Neural cell (in vitro differentiated cells): ENCODE measurements around the gene DHH. TPM values are rescaled to one million over a fixed set of nuclear protein-coding genes. Genes with fewer than 3 reads are reported as not detected.

Experiments used
- H2AFZ ChIP-seq: fragments of 200-600, 300-800 bp; sonication (generic), shearing (Covaris generic); 2 replicates; pipeline ENCODE4 v1.6.0; 2014; ENCODE audit warnings: low read depth, mild to moderate bottlenecking, antibody characterized with exemption, low read length, moderate library complexity
- H3F3A ChIP-seq: fragments of 200-600 bp; shearing (Covaris generic); 2 replicates; pipeline ENCODE4 v1.6.1; 2016; ENCODE audit warnings: mild to moderate bottlenecking, moderate library complexity, mixed read lengths, antibody characterized with exemption, low read length; ENCODE audit not compliant: insufficient read depth, poor library complexity, severe bottlenecking
- H3K27ac ChIP-seq: fragments of 200-600, 300-800 bp; sonication (generic), shearing (Covaris generic); 2 replicates; pipeline ENCODE4 v1.5.1; 2014; ENCODE audit warnings: mild to moderate bottlenecking, low read length, moderate library complexity
- H3K27me3 ChIP-seq: fragments of 300-800, 200-600 bp; sonication (generic), shearing (Covaris generic); 2 replicates; pipeline ENCODE4 v1.6.0; 2014; ENCODE audit warnings: mild to moderate bottlenecking, low read depth, low read length, moderate library complexity; ENCODE audit not compliant: insufficient read depth
- H3K36me3 ChIP-seq: fragments of 300-800, 200-600 bp; sonication (generic), shearing (Covaris generic); 2 replicates; pipeline ENCODE4 v1.5.1; 2014; ENCODE audit warnings: mild to moderate bottlenecking, antibody characterized with exemption, low read length, moderate library complexity; ENCODE audit not compliant: insufficient read depth
- H3K4me2 ChIP-seq: fragments of 300-800, 200-600 bp; sonication (generic), shearing (Covaris generic); 2 replicates; pipeline ENCODE4 v1.6.0; 2014; ENCODE audit warnings: mild to moderate bottlenecking, low read length
- H3K4me3 ChIP-seq: fragments of 300-800, 200-600 bp; sonication (generic), shearing (Covaris generic); 2 replicates; pipeline ENCODE4 v1.5.1; 2014; ENCODE audit warnings: mild to moderate bottlenecking, low read length, moderate library complexity
- H3K79me2 ChIP-seq: fragments of 200-600 bp; shearing (Covaris generic); replicated peaks from 2 replicates; pipeline ENCODE4 v1.6.0; 2014; ENCODE audit warnings: mild to moderate bottlenecking, low read length, moderate library complexity; ENCODE audit not compliant: insufficient read depth
- H3K9ac ChIP-seq: fragments of 300-800, 200-600 bp; sonication (generic), shearing (Covaris generic); 2 replicates; pipeline ENCODE4 v1.6.1; 2016; ENCODE audit warnings: mild to moderate bottlenecking, low read length, mixed read lengths
- H3K9me2 ChIP-seq: fragments of 200-600 bp; shearing (Covaris generic); 2 replicates; pipeline ENCODE4 v1.6.1; 2016; ENCODE audit warnings: mild to moderate bottlenecking, low read length, mixed read lengths; ENCODE audit not compliant: insufficient read depth
- H3K9me3 ChIP-seq: fragments of 200-600, 300-800 bp; sonication (generic), shearing (Covaris generic); 2 replicates; pipeline ENCODE4 v1.6.1; 2016; ENCODE audit warnings: mild to moderate bottlenecking, mixed run types, low read length, moderate library complexity, mixed read lengths
- H4K20me1 ChIP-seq: fragments of 200-600 bp; shearing (Covaris generic); 2 replicates; pipeline ENCODE4 v1.6.1; 2016; ENCODE audit warnings: mild to moderate bottlenecking, mixed run types; ENCODE audit not compliant: insufficient read depth
- CTCF ChIP-seq: fragments of 450-650 bp; IDR thresholded peaks from 2 replicates; pipeline ENCODE4 v1.5.1; 2014; ENCODE audit warnings: antibody characterized with exemption, mild to moderate bottlenecking, moderate library complexity; ENCODE audit not compliant: poor library complexity, severe bottlenecking
- EP300 ChIP-seq: fragments of 450-650 bp; conservative IDR thresholded peaks from 2 replicates; pipeline ENCODE4 v1.6.1; 2014; ENCODE audit warnings: antibody characterized with exemption, mild to moderate bottlenecking, moderate library complexity; ENCODE audit not compliant: poor library complexity, severe bottlenecking
- EZH2 ChIP-seq: fragments of 200-600, 300-800 bp; shearing (Covaris generic), sonication (generic); IDR thresholded peaks from 2 replicates; pipeline ENCODE4 v1.6.1; 2014; ENCODE audit warnings: antibody characterized with exemption, low read length, borderline replicate concordance, mild to moderate bottlenecking; ENCODE audit not compliant: insufficient read depth, poor library complexity, severe bottlenecking
- MXI1 ChIP-seq: fragments of 450-650 bp; conservative IDR thresholded peaks from 2 replicates; pipeline ENCODE4 v1.6.1; 2014; ENCODE audit warnings: antibody characterized with exemption, mild to moderate bottlenecking; ENCODE audit not compliant: poor library complexity, severe bottlenecking
- POLR2AphosphoS5 ChIP-seq: IDR thresholded peaks from 2 replicates; pipeline ENCODE4 v1.6.1; 2012
- RAD21 ChIP-seq: fragments of 450-650 bp; conservative IDR thresholded peaks from 2 replicates; pipeline ENCODE4 v1.6.1; 2014; ENCODE audit warnings: antibody characterized with exemption, mild to moderate bottlenecking, moderate library complexity
- SMC3 ChIP-seq: fragments of 450-650 bp; conservative IDR thresholded peaks from 2 replicates; pipeline ENCODE4 v1.6.1; 2014; ENCODE audit warnings: antibody characterized with exemption, mild to moderate bottlenecking, moderate library complexity; ENCODE audit not compliant: poor library complexity
- TAF1 ChIP-seq: IDR thresholded peaks from 2 replicates; pipeline ENCODE4 v1.6.1; 2012; ENCODE audit warnings: low read depth
- polyA plus RNA-seq: library from polyadenylated mRNA; depleted of rRNA; stranded (reverse); fragments of >200 nt; gene quantifications from 2 replicates; pipeline ENCODE4 v1.2.3, GENCODE V29; 2014
- TF ChIP-seq, protein P1 (sequence below): IDR thresholded peaks from 2 replicates; pipeline ENCODE4 v1.6.1; 2012; ENCODE audit warnings: borderline replicate concordance

The DHH gene
- polyA plus RNA-seq, 1 donor from 2014 or later, result 0.66 TPM

DNA sequence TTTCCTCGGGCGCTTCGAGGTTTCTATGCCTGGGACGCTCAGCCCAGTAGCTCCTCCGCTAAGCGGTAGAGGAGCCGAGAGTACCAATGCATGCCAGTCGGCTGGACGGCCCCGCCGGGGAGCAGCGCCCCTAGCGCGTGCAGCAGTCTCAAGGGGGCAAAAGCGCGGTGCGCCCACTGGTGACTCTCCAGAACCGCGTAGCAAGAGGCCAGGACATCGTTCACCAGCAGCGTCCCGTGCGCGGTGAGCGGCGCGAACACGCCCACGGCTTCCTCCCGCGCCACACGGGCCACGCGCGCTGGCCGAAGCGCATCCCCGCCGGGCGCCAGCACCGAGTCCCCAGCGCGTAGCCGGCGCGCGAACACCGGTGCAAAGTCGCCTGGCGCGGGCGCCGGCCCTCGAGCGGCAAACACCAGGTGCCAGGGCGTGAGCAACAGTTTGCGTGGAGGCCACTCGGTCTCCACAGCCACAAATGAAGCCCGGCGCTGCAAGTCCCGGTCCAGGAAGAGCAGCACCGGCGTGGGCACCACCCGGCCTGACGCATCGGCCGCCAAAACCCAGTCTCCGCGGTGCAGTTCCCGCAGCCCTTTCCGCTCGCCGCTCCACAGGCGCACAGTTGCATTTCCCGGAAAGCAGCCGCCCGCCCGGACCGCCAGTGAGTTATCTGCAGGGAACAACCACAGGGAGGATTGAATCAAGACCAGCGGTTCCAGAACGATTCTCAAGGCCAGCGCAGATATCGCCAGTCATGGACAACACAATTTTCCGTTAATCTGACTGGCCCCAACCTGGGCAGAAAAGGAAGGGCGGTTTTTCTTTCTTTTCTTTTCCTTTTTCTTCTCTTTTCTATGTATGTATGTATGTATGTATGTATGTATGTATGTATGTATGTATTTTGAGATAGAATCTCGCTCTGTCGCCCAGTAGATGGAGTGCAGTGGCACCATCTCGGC lies 4.5 kb downstream of the DHH start:
- H3K4me2 ChIP-seq, result peak overlapping the region; percentile 30
- H3K9me3 ChIP-seq, result no peaks in the 10 kb centered on the region
- H3K9me2 ChIP-seq, result no peaks in the 10 kb centered on the region
- H2AFZ ChIP-seq, result no peak overlapping the region
- H3K27ac ChIP-seq, result no peak overlapping the region
- H3K9ac ChIP-seq, result peak overlapping the region; percentile 20
- no peaks in the 10 kb centered on the region for H3K36me3 ChIP-seq
- peaks cover 79% of the 10 kb centered on the region for H3K27me3 ChIP-seq
- H3K4me3 ChIP-seq, result peak overlapping the region; percentile 64
- H3F3A ChIP-seq, result no peaks in the 10 kb centered on the region
- TF ChIP-seq CTCF, result peak; percentile 48
- TF ChIP-seq POLR2AphosphoS5, result peak; percentile 53
- TF ChIP-seq SMC3, result no peak
- TF ChIP-seq, protein P1, sequence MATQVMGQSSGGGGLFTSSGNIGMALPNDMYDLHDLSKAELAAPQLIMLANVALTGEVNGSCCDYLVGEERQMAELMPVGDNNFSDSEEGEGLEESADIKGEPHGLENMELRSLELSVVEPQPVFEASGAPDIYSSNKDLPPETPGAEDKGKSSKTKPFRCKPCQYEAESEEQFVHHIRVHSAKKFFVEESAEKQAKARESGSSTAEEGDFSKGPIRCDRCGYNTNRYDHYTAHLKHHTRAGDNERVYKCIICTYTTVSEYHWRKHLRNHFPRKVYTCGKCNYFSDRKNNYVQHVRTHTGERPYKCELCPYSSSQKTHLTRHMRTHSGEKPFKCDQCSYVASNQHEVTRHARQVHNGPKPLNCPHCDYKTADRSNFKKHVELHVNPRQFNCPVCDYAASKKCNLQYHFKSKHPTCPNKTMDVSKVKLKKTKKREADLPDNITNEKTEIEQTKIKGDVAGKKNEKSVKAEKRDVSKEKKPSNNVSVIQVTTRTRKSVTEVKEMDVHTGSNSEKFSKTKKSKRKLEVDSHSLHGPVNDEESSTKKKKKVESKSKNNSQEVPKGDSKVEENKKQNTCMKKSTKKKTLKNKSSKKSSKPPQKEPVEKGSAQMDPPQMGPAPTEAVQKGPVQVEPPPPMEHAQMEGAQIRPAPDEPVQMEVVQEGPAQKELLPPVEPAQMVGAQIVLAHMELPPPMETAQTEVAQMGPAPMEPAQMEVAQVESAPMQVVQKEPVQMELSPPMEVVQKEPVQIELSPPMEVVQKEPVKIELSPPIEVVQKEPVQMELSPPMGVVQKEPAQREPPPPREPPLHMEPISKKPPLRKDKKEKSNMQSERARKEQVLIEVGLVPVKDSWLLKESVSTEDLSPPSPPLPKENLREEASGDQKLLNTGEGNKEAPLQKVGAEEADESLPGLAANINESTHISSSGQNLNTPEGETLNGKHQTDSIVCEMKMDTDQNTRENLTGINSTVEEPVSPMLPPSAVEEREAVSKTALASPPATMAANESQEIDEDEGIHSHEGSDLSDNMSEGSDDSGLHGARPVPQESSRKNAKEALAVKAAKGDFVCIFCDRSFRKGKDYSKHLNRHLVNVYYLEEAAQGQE, result no peak
- peak; percentile 23 for TF ChIP-seq MXI1
- no peak for TF ChIP-seq EZH2
- no peak for TF ChIP-seq RAD21
- no peak for TF ChIP-seq TAF1
- no peak for TF ChIP-seq EP300
- H4K20me1 ChIP-seq, result no peaks in the 10 kb centered on the region
- H3K79me2 ChIP-seq, result no peaks in the 10 kb centered on the region

GRCh38 chr12:49088932-49089330 lies 5.7 kb downstream of the DHH start:
- H3K4me3 ChIP-seq, result no peak overlapping the region

More at GRCh38 chr12:49088932-49089330, 5.7 kb downstream of the DHH start:
- Histone ChIP-seq H4K20me1 (no peaks in the 10 kb centered on the region), H3K9ac (no peak overlapping the region), H3K9me3 (no peaks in the 10 kb centered on the region), H3K27ac (no peak overlapping the region), H3K79me2 (no peaks in the 10 kb centered on the region), H3K27me3 (peaks cover 67% of the 10 kb centered on the region), H3F3A (no peaks in the 10 kb centered on the region), H3K4me2 (no peak overlapping the region), H3K9me2 (no peaks in the 10 kb centered on the region), H2AFZ (no peak overlapping the region), H3K36me3 (no peaks in the 10 kb centered on the region)
- TF ChIP-seq CTCF, result no peak
- no peak for TF ChIP-seq RAD21
- no peak for TF ChIP-seq SMC3
- no peak for TF ChIP-seq EZH2
- TF ChIP-seq MXI1, result no peak
- TF ChIP-seq EP300, result no peak
- TF ChIP-seq, protein P1, result no peak
- no peak for TF ChIP-seq POLR2AphosphoS5
- no peak for TF ChIP-seq TAF1
